HG02588 (cell line): ENCODE data around the gene NBEA.
"Not testable (repeated sequence)": the region's sequence is repeated elsewhere in the genome, so short reads cannot be mapped to it uniquely, and the experiment has no call there.

Experiments
- ATAC-seq: cut with Tn5 transposase; IDR thresholded peaks from one replicate; pipeline ENCODE4 v1.9.1; 2021; ENCODE audit warnings: mild to moderate bottlenecking, moderate library complexity; ENCODE audit not compliant: unreplicated experiment

The NBEA gene

GRCh38 chr13:35365883-35366282 is 423.8 kb downstream of the NBEA start:
- ATAC-seq = no peak

DNA sequence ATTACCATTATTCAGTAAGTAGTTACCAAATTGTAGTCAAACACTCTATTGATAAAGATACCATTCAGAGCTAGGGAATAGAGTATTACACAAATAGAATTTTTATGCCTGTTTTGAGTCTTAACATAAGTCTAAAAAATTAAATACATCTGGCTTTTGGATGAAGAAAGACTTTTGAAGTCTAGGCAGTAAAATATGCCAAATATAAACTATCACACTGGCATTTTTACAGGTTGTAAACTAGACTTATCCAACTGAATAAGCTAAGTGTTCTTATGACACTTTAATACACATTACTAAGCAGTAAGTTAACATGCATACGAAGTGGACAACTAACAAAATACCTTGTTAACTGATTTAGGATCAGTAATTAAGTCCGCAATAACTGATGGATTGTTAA is 425.5 kb downstream of the NBEA start:
- no peak for ATAC-seq

- ATAC-seq = no peak
Observed at GRCh38 chr13:35378939-35379338, 436.9 kb downstream of the NBEA start.

GRCh38 chr13:35379663-35380062 is 437.6 kb downstream of the NBEA start:
- no peak for ATAC-seq

- no peak for ATAC-seq
Observed at GRCh38 chr13:35387682-35388250, 445.7 kb downstream of the NBEA start.

DNA sequence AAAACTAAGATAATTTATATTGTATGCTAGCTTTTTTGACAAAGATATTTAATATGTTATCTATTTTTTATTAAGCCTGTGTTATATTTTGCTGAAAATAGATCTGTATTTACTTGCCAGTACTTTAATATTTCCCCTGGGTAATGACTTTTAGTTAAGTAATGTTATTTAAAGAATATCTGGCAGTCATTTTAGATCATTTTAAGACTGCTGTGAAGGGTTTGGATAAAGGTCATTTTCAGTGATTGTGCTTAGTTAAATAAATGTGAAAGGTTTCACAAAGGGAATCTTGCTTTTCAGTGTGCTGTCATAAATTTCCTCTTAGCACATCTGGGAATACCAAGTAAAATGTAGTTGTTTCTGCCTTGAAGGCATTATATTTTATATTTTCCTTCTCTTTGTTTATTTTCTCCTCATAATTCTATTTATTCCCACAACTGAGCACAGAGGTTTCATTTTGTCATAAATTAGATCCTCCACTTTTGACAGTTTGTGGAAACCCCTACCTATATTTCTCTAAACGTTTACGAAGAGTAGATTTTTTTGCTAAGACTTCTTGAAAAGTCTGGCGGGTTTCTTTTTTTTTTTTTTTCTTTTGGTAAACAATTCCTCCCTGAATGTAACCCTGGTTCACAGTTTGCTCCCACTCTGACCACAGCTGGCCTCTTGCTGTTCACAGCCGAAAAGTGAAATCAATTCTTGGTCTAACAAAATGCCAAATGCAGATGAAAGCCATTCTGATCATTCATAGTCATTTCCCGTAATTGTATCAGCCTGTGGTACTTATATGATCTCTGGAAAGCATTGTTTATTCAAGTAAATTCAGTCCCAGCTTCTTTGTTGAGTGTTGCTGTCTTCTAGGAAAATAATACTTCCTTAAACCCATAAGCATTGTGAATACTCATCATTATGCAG is 446.6 kb downstream of the NBEA start:
- ATAC-seq = no peak

DNA sequence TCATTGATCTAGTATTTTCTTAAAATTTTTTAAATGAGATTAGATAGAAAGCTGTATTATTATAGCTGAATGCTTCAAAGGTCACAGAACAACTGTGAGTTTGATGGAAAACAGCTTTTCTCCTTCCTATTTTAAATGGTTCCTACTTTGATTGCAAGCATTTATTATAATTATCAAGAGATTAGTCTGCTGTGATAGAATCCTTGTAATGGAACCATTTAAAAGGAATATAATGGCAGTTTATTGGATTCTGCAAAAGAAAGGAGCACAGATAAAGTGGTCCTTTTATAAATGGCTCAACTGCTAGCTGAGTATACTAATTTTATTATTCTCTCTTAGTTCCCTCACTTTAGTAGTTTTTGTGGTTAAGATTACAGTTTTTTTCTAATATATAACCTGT is 447.5 kb downstream of the NBEA start:
- no peak for ATAC-seq

- no peak for ATAC-seq
Observed at GRCh38 chr13:35392768-35393167, 450.7 kb downstream of the NBEA start.

DNA sequence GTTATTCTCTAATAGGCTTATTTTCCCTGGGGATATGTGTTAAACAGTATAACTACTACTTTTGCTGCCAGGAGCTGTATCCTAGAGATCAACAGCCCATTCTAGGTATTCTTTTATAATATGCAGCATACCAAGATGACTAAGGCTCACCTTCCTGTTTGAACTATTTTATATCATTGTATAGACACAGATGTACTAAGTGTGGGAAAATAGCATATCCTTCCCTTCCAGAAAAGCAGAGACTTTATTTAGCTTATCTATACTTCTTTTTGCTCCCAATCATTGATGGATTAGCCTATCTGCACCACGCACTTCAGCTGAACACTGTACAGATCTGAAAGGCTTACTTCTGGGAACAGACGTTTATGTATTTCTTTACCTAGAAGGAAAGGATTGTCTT is 451.8 kb downstream of the NBEA start:
- no peak for ATAC-seq

DNA sequence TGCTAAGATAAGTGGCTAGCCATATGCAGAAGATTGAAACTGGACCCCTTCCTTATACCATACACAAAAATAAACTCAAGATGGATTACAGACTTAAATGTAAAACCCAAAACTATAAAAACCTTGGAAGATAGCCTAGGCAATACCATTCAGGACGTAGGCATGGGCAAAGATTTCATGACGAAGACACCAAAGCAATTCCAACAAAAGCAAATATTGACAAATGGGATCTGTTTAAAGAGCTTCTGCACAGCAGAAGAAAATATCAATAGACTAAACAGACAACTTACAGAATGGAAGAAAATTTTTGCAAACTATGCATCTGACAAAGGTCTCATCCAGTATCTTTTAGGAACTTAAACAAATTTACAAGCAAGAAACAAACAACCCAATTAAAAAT is 466.2 kb downstream of the NBEA start:
- not testable (repeated sequence) for ATAC-seq

DNA sequence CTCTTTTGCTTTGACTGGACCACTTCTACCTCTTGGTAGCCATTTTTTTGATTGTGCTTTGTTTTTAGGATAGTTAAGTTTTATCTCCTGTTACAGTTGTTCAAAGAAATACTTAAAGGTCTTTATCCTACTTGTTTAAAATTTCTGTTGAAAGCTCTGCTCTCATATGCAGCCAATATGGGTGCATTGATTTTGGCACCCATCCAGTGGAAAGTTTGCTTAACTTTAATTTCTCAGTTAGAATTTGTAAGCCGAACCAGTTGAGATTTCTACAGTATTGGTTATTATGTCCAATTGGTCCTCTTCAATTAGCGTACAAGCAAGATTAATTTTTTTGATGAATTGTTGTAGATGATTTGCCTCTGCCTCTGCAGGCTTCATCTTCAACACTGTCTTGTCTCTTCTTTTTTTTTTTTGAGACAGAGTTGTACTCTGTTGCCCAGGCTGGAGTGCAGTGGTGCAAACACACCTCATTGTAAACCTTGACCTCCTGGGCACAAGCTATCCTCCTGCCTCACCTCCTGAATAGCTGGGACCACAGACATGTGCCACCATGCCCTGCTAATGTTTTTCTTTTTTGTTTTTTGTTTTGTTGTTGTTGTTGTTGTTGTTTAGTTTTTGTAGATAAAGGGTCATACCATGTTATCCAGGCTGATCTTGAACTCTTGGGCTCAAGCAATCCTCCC is 469.1 kb downstream of the NBEA start:
- no peak for ATAC-seq

- no peak for ATAC-seq
Observed at GRCh38 chr13:35448465-35448864, 506.4 kb downstream of the NBEA start.

- no peak for ATAC-seq
Observed at GRCh38 chr13:35449821-35450220, 507.8 kb downstream of the NBEA start.

DNA sequence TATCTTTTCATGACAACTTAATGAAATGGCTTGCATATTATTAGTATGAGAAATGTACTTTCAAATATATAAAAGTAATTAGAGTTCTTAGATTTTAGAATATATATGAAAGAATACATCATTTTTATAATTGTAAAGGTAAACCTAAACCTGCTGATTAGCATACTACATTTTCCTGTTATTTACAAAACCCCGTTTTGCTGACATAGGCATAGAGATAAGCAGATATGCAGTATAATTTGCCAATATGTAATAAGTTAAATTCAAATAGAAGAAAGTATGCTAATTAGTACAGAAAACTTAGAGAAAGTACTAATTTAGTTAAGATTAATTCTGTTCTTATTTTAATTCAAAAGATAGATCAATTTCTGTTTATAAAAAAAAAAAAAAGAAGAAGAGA is 513.0 kb downstream of the NBEA start:
- no peak for ATAC-seq

DNA sequence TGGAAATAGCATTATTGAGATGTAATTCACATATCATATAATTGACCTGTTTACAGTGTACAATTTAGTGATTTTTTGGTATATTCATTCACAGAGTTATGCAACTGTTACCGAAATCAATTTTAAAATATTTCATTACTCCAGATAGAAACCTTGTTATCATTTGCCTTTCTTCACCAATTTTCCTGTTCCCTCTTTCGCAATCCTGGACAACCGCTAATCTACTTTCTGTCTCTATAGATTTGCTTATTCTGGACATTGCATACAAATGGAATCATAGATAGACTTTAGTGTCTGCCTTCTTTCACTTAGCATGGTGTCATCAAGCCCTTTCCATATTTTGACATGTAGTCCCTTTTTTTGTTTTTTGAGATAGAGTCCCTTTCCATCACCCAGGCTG is 515.2 kb downstream of the NBEA start:
- no peak for ATAC-seq

DNA sequence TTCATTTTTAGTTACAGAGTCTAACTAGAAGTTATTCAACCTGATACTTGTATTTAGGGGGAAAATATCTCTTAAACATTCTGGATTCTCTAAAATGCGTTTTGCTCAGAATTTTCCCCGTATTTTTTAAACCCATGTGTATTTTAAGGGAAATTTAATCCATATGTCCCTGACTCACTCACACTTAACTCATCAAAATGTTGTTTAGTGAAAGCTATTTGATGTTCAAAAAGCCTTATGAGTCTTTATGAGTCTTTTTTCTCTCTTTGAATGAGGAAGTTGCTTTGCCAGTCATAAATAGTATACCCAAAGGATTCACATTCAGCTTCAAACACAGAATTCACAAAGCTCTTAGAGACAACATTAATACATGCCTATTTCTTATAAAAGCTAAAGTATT is 518.0 kb downstream of the NBEA start:
- ATAC-seq = no peak

DNA sequence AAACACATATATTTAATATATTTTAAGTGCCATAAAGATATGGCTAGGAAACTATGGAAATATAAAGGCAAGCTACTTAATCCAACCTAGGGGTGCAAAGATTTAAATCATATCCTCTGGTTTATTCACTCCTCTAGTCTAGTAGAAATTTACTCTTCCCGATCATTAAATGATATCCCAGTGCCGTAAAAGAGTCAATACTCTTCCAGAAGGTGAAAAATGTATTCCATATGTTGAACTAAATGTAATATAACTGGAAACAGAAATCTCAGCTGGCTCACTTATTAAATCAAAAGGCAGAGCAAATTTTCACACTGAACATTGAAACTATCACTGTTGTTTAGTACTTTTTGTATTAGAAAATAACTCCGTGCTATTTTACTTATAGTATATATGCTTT is 523.3 kb downstream of the NBEA start:
- ATAC-seq = no peak

DNA sequence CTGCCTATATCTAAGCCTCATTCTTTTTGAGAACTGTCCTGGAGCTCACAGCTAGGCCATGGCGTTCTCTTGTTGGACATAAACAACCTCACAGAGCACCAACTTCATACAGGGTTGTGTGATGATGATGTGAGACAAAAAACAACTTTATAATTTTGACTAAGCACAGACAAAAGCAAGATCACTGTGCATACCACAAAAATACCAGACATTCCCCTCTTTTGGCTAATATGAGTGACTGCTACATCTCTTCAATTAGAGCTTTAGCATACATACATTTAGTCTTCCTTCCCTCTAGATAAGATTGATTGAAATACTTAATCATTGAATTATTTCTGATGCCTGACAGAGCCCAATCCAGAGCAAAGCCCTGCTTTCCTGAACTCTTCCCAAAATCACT is 526.1 kb downstream of the NBEA start:
- ATAC-seq = no peak

- no peak for ATAC-seq
Observed at GRCh38 chr13:35469806-35470525, 527.9 kb downstream of the NBEA start.

GRCh38 chr13:35470671-35471661 is 528.9 kb downstream of the NBEA start:
- ATAC-seq = no peak
